ENCODE data around the gene TSPAN4.

Gene TSPAN4

DNA sequence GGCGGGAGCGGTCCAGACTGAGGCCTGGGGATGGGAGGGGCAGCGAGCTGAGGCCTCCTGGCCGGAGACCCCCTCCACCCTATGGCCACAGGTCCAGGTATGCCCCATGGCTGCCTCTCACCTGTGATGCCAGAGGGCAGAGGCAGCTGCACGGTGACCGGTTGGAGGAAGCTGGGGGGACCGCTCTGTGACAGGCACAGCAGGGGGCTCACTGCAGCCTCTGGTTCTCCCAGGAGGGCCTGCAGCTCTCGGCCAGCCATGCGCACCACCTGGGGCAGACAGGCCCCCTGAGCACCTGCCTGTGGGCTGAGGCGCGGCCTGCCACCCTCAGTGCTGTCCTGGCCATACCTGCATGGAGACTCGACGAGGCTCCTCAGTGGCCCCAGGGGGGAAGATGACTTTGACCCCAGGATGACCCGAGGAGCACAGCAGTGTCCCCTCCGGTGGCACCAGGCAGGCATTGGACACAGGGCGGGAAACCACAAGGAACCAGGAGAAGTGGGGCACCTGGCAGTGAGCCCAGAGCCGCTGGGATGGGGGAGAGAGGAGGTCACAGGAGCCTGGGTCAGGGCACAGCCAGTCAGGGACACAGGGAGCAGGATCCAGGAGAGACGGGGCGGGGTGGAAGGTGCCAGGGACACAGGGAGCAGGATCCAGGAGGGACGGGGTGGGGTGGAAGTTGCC, 41.4 kb upstream of the TSPAN4 start:
- peak overlapping the region; percentile 28 for H3K4me3 Mint-ChIP-seq
- H3K27ac Mint-ChIP-seq = no peak overlapping the region
- H3K36me3 Mint-ChIP-seq = peaks cover 6% of the 10 kb centered on the region
- peaks cover 29% of the 10 kb centered on the region for H3K4me1 Mint-ChIP-seq
- H3K9me3 Mint-ChIP-seq = no peaks in the 10 kb centered on the region
- CTCF ChIA-PET = no interaction called here
- H3K27me3 Mint-ChIP-seq = no peaks in the 10 kb centered on the region
- DNase-seq = no peak

DNA sequence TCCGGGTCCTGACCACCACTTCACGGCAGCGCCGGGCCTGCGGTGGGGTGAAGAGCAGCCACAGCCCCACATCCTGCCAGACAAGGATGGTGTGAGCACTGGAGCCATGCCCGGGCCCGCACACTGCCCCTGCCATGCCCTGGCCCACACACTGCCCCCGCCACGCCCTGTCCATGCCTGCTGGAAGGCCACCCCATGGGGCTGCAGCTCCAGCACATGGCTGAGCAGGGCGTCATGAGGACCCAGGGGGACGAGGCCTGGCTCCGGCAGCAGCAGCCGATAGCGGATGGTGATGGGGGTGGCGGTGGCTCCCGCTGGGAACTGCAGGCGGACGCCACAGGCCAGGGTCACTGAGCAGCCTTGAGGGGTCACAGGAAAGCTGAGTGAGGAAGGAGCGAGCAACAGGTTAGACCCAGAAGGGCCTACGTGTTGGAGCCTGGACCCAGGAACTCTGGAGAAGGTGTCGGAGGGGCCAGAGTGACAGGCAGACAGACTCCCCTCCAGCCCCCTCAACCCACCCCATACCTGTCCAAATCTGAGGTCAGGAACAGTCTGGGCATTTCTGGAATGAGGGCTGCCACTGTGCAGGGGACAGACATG, 40.5 kb upstream of the TSPAN4 start:
- Mint-ChIP-seq H3K36me3 (peaks cover 6% of the 10 kb centered on the region), H3K9me3 (no peaks in the 10 kb centered on the region), H3K4me3 (peak overlapping the region; percentile 12), H3K27ac (no peak overlapping the region), H3K4me1 (peaks cover 29% of the 10 kb centered on the region), H3K27me3 (no peaks in the 10 kb centered on the region)
- CTCF ChIA-PET = no interaction called here
- no peak for DNase-seq

DNA sequence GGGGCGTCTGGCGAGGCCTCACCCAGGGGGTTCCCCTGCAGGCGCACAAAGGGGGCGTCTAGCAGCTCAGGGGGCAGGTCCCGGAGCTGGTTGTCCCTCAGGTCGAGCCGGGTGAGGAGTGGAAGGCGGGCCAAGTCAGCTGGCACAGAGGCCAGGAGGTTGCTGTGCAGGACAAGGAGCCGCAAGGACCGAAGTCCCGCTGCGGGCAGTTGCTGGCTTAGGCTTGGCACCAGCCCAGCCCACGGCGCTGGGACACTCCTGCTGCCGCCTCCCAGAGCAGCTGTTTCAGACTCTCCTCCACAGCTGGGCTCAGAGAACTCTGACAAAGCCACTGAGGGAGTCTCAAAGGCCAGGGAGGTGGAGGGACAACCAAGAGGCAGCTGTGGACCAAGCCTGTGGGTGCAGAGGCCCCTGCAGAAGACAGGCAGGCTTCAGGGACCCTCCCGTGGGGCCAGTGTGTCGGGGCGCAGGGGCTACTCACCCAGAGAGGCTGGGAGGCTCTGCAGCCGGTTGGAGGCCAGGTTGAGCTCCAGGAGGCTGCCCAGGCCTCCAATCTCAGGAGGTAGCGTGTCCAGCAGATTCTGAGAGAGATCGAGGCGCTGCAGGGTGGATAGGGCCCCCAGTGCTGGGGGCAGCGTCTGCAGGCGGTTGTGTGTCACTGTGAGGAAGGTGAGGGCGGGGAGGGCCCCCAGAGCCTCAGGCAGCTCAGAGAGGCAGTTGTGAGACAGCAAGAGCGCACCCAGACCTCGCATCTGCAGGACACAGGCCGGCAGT, 39.8 kb upstream of the TSPAN4 start:
- Mint-ChIP-seq H3K27ac (no peak overlapping the region), H3K36me3 (peaks cover 6% of the 10 kb centered on the region), H3K4me3 (peak overlapping the region; percentile 82), H3K9me3 (no peaks in the 10 kb centered on the region), H3K4me1 (peaks cover 30% of the 10 kb centered on the region), H3K27me3 (no peaks in the 10 kb centered on the region)
- DNase-seq = no peak
- CTCF ChIA-PET = no interaction called here

DNA sequence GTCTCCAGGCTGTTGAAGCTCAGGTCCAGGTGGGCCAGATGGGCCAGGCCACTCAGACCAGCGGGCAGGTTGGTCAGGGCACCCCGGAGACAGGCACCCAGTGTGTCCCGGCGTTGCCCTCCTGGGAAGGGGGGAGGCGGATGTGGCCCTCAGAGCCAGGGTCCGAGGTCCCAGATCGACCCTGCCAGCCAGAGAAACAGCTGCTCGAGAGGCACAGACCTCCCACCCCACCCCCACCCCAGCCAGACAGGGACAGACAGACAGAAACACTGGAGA, 39.2 kb upstream of the TSPAN4 start:
- Mint-ChIP-seq H3K27me3 (no peaks in the 10 kb centered on the region), H3K36me3 (peaks cover 6% of the 10 kb centered on the region), H3K4me3 (peak overlapping the region; percentile 82), H3K27ac (no peak overlapping the region), H3K9me3 (no peaks in the 10 kb centered on the region), H3K4me1 (peaks cover 34% of the 10 kb centered on the region)
- CTCF ChIA-PET = no interaction called here
- DNase-seq = no peak

DNA sequence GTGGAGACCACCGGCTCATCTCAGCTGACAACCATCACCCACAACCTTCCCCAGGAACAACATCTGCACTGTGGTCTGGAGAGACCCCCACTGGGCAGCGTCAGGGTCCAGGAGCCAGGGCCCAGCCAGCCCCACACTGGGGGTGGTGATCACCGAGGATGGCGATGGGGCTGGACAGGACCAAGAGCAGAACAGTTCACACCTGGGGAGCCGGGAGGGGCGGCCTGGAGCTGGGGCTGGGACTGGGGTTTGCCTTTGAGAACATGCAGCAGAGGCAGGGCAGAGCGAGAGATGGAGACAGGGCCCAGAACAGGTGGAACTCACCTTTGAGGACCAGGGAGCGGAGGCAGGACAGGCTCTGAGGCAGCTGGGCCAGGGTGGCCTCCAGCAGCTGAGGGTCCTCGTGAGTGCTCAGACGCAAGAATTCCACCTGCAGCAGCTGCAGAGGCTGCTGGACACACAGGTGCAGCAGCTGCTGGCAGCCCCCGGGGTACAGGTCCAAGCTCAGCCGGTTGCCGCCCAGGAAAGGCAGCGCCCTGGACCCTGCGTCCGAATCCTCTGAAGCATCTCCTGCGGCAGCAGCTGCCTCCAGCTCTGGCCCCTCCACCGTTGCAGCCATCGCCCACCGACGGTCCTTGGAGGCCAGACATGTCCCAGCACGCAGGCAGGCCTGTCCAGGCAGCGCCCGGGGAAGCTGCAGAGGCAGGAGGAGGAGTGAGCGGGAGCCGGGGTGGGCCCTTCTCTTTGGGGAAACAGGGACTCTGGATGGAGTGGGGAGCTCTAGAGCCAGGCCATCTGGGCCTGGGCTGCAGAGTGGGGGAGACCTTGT, 38.7 kb upstream of the TSPAN4 start:
- Mint-ChIP-seq H3K9me3 (no peaks in the 10 kb centered on the region), H3K27ac (peak overlapping the region; percentile 84), H3K4me1 (peaks cover 40% of the 10 kb centered on the region), H3K27me3 (no peaks in the 10 kb centered on the region), H3K36me3 (peaks cover 6% of the 10 kb centered on the region), H3K4me3 (peak overlapping the region; percentile 82)
- CTCF ChIA-PET = no interaction called here
- DNase-seq = no peak

DNA sequence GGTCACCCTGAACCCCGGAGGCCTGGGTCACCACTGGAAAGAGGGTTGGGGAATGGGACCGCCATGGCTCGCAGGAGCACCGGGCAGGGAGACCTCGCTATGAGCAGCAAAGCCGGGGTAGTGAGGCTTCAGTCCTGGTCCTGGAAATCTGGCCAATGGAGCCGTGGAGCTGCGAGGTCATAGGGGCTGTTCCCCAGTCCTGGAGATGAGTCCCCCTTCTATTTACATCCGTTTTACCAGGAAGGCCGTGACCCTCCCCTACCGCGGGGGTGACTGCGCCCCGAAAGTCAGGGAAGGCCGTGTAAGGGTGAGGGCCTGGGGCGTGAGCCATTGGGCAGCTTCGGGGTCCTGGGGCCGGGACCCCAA, 38.1 kb upstream of the TSPAN4 start:
- H3K27me3 Mint-ChIP-seq = peaks cover 2% of the 10 kb centered on the region
- H3K36me3 Mint-ChIP-seq = peaks cover 6% of the 10 kb centered on the region
- peak overlapping the region; percentile 82 for H3K4me3 Mint-ChIP-seq
- H3K4me1 Mint-ChIP-seq = peaks cover 41% of the 10 kb centered on the region
- CTCF ChIA-PET = no interaction called here
- no peaks in the 10 kb centered on the region for H3K9me3 Mint-ChIP-seq
- no peak for DNase-seq
- peak overlapping the region; percentile 84 for H3K27ac Mint-ChIP-seq

DNA sequence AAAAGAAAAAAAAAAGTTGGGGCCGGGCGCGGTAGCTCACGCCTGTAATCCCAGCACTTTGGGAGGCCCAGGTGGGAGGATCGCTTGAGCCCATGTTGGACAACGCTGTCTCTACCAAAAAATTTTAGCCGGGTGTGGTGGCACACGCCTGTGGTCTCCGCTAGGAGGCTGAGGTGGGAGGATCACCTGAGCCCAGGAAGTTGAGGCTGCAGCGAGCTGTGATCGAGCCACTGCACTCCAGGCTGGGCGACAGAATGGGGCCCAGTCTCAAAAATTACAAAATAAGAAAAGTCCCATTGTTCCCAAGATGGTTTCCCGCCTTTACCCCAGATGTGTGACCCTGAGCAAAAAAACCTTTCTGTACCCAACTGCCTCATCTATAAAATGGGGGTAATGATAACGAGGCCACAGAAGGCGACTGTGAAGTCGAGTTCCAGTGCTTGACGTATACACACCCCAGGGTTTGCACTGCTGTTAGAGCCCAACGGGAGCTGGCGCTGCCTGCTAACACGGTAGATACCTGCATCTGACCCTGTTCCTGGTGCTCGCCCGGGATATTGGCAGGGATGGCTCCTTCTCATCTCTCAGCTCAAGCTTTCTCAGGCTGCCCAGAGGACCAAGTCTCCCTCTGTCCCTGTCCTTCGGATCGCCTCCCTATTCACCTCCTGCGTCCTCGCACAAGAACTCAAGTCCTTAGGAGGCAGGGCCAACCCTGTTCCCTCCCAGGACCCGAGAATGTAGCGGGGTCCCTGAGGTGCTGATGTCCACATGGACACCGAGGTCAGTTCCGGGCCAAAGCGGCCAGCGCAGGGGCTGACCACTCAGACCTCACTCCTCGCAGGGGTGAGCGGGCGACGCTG, 34.0 kb upstream of the TSPAN4 start:
- peak; percentile 42 for DNase-seq
- Mint-ChIP-seq H3K27ac (peak overlapping the region; percentile 97), H3K36me3 (peaks cover 23% of the 10 kb centered on the region), H3K4me3 (peak overlapping the region; percentile 91), H3K9me3 (no peaks in the 10 kb centered on the region), H3K27me3 (peaks cover 3% of the 10 kb centered on the region), H3K4me1 (peaks cover 59% of the 10 kb centered on the region)
- CTCF ChIA-PET = interaction anchor here (0.7 kb wide), 1 partner anchor 151 kb away, joined by 3 read pairs; no protein-coding TSS in a partner anchor

DNA sequence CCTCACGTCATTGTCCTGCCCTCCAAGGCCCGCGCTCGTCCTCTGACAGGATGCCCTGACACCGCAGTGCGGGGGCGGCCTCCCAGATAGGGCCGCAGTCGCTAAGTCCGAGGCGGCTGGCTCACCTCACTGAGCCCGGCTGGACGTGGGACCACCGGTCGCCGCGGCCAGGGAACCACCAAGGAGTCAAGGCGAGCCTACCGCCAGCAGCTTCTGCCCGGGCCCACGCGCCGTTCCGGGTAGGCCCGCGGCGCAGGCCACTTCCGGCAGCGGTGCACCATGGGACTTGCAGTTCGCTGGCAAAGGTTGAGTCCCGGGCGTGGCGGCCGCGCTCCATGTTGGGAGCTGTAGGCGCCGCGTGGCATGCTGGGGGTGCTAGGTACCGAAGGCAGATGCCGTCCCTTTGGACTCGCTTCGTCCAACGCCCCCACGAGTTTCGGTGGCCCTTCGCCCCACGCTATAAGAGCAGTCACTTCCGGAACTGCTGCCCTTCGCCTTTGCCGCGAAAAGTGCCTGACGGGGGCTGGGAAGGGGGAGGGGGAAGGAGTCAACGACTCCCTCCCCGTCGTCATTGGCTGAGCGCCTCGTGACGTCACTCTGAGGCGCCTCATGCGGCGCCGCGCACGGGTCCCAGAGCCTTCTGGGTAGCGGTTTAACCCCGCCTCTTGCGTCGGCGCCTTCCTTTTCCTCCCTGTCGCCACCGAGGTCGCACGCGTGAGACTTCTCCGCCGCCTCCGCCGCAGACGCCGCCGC, 33.2 kb upstream of the TSPAN4 start, which contains the start of gene RPLP2:
TSS of gene RPLP2 (plus strand) at position 681 of the 753 bp plus-strand sequence. CDS start 268 bp downstream, outside the sequence.
- peak; percentile 98 for DNase-seq
- peaks cover 3% of the 10 kb centered on the region for H3K27me3 Mint-ChIP-seq
- peaks cover 55% of the 10 kb centered on the region for H3K4me1 Mint-ChIP-seq
- H3K4me3 Mint-ChIP-seq = peak within 1 kb of the TSS; percentile 91
- CTCF ChIA-PET = no interaction called here
- H3K36me3 Mint-ChIP-seq = peaks cover 26% of the 10 kb centered on the region
- H3K27ac Mint-ChIP-seq = peak within 1 kb of the TSS; percentile 97
- no peaks in the 10 kb centered on the region for H3K9me3 Mint-ChIP-seq

DNA sequence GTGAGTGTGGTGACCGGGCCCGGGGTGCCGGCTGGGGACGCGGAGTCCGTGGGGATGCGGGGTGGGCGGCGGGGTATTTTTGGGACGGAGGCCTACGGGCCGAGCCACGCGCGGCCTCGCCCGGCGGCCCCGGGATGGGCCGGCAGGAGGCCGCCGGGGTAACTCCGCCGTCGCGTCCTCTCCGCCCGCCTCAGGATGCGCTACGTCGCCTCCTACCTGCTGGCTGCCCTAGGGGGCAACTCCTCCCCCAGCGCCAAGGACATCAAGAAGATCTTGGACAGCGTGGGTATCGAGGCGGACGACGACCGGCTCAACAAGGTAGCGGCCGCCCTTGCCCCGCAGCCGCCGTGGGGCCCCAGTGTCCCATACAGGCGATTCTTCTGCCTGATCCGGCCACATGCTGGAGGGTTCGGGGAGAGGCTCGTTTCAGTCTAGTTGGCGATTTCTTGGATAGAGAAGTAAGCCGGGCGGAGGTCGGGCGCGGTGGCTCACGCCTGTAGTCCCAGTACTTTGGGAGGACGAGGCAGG, 32.5 kb upstream of the TSPAN4 start:
- Mint-ChIP-seq H3K27ac (peak overlapping the region; percentile 97), H3K9me3 (no peaks in the 10 kb centered on the region), H3K4me1 (peaks cover 53% of the 10 kb centered on the region), H3K4me3 (peak overlapping the region; percentile 91), H3K27me3 (peaks cover 3% of the 10 kb centered on the region), H3K36me3 (peaks cover 26% of the 10 kb centered on the region)
- CTCF ChIA-PET = no interaction called here
- DNase-seq = no peak

DNA sequence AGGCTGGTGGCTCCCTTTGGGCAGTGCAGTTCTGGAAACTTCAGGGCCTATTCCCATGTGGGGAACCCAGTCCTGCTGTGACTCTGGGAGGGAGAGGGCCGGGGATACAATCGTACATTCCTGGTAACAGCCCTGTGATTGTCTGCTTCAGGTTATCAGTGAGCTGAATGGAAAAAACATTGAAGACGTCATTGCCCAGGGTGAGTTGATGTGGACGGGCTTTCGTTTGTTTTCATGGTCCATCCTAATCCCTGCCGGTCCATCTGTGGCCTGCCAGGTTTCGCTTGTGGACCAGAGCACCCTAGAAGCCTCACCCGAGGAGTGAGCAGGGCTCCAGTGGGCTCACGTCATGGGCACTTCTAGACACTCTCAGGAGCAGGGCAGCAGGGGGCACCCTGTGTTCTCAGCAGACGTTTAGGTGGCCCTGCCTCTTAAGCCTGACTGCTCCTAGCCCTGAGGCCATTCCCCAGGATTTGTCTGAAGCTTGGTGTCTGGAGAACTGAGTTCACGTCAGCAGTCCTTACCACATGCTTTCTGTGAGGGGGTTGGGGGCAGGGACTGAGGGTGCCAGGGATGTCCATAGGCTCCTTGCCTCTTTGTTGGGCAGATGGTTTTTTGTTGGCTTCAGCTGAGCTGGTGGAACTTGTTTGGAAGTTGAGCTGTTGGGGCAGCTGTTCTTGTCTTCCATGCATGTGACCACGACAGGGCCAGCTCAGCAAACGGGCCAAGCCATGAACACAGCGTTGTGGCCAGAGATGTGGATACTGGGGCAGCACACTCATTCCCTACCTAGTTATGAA, 31.0 kb upstream of the TSPAN4 start:
- Mint-ChIP-seq H3K27me3 (peaks cover 3% of the 10 kb centered on the region), H3K4me3 (peak overlapping the region; percentile 91), H3K4me1 (peaks cover 44% of the 10 kb centered on the region), H3K9me3 (no peaks in the 10 kb centered on the region), H3K27ac (peak overlapping the region; percentile 90), H3K36me3 (peaks cover 26% of the 10 kb centered on the region)
- CTCF ChIA-PET = no interaction called here
- no peak for DNase-seq

DNA sequence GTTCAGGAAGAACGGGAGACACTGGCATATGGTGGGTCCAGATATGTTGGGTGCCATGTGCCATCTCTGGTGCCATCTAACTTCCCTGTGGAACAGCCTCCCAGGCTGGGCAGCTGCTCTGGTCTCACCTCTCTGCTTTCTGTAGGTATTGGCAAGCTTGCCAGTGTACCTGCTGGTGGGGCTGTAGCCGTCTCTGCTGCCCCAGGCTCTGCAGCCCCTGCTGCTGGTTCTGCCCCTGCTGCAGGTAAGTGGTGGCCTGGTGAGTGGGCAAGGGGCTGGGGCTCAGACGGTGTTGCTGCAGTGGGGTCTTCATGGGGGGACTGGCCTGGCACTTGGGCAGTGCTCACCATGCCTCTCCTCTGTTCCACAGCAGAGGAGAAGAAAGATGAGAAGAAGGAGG, 30.3 kb upstream of the TSPAN4 start:
- H3K4me1 Mint-ChIP-seq = peaks cover 42% of the 10 kb centered on the region
- CTCF ChIA-PET = no interaction called here
- DNase-seq = no peak
- peaks cover 26% of the 10 kb centered on the region for H3K36me3 Mint-ChIP-seq
- no peaks in the 10 kb centered on the region for H3K9me3 Mint-ChIP-seq
- H3K27ac Mint-ChIP-seq = peak overlapping the region; percentile 90
- peaks cover 3% of the 10 kb centered on the region for H3K27me3 Mint-ChIP-seq
- H3K4me3 Mint-ChIP-seq = peak overlapping the region; percentile 21

DNA sequence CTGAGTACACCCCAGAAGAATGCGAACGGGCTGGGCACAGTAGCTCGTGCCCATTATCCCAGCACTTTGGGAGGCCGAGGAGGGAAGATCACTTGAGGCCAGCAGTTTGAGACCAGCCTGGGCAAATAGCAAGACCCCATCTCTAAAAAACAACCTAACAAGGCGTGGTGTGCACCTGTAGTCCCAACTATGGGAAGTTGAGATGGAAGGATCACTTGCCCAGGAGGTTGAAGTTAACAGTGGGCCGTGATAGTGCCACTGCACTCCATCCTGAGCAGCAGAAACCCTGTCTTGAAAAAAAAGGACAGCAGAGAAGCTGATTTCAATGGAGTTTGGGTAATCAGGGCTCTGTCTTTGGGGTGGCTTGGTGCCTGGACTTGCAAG, 29.6 kb upstream of the TSPAN4 start:
- H3K36me3 Mint-ChIP-seq = peaks cover 26% of the 10 kb centered on the region
- no peaks in the 10 kb centered on the region for H3K9me3 Mint-ChIP-seq

More for the DNA sequence above, 29.6 kb upstream of the TSPAN4 start:
- Mint-ChIP-seq H3K4me1 (peaks cover 37% of the 10 kb centered on the region), H3K27ac (no peak overlapping the region), H3K27me3 (peaks cover 3% of the 10 kb centered on the region), H3K4me3 (no peak overlapping the region)
- no peak for DNase-seq
- CTCF ChIA-PET = no interaction called here

Data from activated naive CD4-positive, alpha-beta T cell treated with anti-CD3 and anti-CD28 coated beads, Interleukin-2, amount 10 ng/mL, durations not matched to agents 7 days and 5 days (primary cell).